Stimulated activated CD8-positive, alpha-beta memory T cell treated with anti-CD3 and anti-CD28 coated beads, Interleukin-15, amount 100 ng/mL, for 48 hours (primary cell): ENCODE measurements around the gene SLX4IP.

Source experiments
- DNase-seq, 2 donors: peaks; one replicate each; pipeline ENCODE4 v3.0.0-alpha.2; 2020; ENCODE audit warnings: low read depth in 2 of 2

The SLX4IP gene

DNA sequence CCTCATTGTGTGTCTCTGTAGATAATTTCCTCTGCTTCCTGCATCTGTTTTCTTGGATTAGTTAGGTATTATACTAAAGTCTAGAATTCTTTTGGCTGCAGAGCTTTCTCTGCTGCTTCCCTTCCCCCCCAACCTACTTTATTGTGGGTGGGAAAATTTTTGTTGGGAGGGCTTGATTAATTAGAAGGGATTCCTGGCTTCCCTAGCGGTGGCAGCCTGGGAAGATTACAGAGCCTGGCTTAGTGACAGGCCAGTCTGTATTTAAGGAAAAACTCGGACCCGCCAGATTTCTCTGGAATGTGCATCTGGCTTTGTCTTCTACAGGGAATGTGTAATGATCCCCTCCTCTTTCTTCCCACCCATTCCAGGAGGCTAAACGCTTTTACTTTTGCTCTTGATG, 31.2 kb downstream of the SLX4IP start:
- DNase-seq = no peak

DNA sequence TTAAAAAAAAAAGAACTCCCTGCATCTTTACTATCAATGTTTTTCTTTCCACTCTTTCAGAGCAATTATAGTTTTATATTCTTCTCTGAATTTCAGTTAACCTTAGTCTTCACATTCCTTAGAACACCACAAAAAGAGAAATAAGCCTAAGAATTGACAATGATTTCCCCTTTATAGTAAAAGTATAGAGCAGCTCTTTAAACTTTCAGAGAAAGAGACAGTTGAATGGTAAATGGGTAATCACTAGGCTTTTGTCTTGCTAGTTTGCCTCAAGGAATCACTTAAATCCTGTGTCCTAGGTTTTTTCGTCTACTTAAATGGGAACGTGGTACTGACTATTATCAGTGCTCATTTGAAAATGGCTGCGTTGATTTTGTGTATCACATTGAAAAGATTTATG, 31.8 kb downstream of the SLX4IP start:
- no peak for DNase-seq

DNA sequence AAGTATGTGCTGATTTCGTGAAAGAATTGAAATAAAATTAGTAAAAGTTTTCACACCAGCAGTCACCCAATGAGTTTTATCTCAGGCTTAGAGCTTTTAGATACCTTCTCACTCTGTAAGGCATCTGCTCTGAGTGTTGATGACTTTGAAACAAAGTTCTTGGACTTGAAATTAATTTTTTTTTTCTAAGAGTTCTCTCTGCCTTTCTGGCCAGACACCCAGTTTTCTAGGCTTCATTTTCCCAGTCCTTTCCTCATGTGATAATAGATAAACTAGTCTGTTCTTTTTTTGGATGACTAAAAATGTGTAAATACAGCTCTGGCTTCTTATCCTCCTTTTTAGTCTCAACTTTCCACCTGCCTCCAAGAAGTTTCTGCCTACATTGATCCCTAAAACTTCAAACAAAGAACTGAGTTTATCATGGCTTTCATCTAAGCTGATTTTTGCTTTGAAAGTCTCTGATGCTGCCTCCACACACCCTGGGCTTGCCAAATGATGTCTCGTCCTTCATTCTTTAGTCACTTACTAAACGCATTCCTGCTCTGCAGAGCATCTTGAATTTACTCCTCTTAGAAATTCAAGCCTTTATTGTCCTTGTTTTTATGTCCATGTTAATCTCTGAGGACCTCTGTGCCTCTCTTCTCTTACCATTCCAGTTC, 32.7 kb downstream of the SLX4IP start:
- no peak for DNase-seq

GRCh38 chr20:10468340-10468845, 33.3 kb downstream of the SLX4IP start:
- DNase-seq = no peak

- DNase-seq = no peak
Observed at GRCh38 chr20:10469056-10469455, 34.0 kb downstream of the SLX4IP start.

GRCh38 chr20:10469599-10469998, 34.5 kb downstream of the SLX4IP start:
- no peak for DNase-seq

DNA sequence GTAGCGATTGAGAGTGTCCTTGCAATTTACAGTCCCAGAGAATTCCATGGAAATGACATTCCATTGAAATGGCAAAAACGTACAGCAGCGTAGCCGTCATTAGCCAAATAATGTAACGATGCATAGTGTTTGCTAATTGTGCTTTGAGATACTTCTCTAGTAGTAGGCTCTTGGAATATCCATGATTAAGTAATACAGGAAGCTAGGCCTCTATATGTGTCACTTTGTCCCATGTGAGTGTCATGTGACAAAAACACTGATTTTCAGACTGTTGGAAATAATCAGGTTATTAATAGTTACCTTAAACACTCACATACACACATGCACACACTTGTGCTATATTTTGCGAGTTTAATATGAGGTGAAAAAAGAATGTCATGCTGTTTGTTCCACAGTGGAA, 35.2 kb downstream of the SLX4IP start:
- DNase-seq = no peak

DNA sequence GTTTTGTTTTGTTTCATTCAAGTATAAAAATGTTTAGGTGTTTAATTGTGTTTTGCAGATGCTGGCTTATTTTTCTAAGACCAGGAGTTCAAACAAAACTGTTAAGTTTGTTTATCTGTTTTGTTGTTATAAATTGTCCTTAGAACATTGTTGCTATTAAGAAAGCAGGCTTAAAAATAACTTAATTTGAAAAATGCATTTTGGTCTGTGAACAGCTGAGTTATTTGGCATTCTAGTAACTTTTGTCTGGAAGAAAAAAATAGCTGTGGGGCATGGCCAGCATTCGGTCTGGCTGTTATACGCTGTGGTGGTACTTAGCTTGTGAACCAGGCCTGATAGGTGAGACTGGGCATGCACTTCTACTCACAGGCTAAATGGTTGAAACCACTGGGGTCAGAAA, 37.8 kb downstream of the SLX4IP start:
- DNase-seq = no peak

DNA sequence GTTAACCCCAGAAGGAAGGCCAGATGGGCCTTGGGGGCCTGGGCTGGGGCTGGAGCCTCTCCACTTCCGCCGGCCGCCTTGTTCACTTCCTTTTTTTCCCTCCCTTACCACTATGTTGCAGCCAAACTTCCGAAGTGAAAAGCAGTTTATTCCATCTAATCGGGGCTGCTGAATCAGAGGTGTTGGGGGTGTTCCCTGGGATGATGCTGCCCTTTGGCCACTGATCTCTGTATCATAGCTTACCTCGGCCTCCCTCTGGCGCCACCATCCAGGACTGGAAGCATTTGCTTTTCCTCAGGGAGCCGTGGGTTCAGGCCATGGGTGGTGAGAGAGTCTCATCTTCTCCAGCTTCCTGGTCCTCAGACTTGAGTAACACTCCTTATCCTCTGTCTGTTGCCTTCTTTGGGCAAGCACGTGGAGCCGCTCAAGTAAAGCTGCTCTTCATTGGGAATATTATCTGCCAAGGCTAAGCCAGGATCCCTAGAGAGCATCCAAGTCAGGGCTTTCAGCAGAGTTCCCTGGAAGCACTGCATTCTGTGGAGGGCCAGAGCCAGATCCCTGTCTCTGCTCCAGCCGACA, 39.6 kb downstream of the SLX4IP start:
- no peak for DNase-seq

GRCh38 chr20:10475225-10475624, 40.1 kb downstream of the SLX4IP start:
- no peak for DNase-seq

DNA sequence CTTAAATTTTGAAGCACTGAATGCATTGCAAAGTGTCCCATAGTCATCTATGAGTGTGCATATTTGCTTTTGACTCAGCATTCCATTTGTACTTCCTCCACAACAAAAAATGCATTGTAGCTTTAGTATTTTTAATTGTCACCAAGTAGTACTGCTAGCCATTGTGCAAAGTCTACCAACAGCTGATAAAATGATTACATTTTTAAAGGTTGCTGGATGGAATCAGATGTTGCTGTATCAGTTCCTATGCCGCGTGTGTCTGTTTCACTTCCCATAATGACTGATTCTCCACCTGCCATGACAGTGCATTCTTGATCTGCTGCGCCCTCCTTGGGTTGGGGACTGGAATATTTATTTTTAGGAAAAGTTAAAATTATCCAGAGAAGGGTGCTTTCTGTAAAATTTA, 41.2 kb downstream of the SLX4IP start:
- no peak for DNase-seq

GRCh38 chr20:10478205-10478604, 43.1 kb downstream of the SLX4IP start:
- DNase-seq = no peak

DNA sequence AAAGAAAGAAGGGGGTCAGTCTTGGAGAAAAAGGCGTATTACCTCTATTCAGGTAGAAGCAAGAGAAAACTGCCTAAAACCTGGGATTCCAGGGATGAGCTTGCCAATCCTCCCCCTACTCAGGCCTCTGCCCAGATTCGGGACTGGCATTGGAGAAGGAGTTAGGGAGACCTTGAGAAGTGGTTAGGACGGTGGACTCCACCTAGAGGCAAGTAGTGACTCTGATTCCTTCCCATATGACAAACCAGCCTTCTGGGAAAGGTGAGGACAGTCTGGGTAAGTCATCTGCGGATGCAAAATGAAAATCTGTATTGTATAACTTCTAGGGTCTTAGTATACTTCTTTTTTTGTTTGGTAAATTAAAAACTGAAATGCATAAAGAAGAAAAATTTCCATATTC, 43.8 kb downstream of the SLX4IP start:
- no peak for DNase-seq

GRCh38 chr20:10481676-10482075, 46.6 kb downstream of the SLX4IP start:
- no peak for DNase-seq

- no peak for DNase-seq
Observed at GRCh38 chr20:10483691-10484090, 48.6 kb downstream of the SLX4IP start.

DNA sequence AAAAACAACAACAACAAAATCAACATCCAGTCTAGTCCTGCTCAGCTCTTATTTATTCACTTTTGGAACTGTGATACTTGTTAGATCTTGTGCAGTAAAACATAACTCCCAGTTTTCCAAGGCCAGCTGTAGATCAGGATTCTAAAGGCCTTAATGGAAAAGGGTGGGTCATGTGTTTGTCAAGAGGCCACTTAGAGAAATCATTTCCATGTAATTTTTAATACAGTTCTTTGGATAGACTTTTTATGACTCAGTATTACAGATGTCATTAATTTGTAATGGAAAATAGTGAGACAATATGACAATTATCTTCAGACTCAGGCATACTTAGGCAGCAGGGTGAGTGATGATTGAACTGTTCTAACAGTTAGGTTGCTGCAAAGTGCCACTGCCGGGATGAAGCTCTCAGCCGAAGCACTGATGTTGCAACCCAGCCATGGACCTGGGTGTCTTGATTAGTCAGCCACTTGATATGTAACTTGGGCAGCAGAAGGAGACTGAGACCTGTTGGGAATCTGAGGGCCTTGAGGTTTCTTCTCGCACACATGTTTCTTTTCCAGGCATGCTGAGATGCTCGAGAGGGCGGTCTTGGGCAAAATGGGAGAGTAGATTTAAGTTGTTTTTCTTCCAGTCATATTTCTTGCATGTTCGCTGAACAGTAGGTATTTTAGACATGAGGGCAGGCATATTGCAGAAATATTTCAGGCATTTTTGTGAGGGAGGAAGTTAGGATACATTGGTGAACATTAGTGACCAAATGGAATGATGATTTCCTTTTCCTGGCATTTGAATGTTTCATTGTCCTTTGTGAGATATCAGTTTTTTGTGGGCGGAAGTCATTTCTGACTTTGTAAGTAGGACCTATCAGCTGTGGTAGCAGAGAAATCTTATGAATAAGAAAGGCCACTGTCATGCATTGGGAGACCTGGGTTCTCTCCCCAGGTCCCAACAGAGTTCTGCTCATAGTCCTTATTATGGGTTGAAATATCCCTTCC, 52.3 kb downstream of the SLX4IP start:
- DNase-seq = no peak

- no peak for DNase-seq
Observed at GRCh38 chr20:10488534-10488933, 53.4 kb downstream of the SLX4IP start.

GRCh38 chr20:10489853-10490252, 54.7 kb downstream of the SLX4IP start:
- DNase-seq = no peak

GRCh38 chr20:10490257-10490656, 55.2 kb downstream of the SLX4IP start:
- no peak for DNase-seq

- DNase-seq = no peak
Observed at GRCh38 chr20:10490706-10491105, 55.6 kb downstream of the SLX4IP start.

DNA sequence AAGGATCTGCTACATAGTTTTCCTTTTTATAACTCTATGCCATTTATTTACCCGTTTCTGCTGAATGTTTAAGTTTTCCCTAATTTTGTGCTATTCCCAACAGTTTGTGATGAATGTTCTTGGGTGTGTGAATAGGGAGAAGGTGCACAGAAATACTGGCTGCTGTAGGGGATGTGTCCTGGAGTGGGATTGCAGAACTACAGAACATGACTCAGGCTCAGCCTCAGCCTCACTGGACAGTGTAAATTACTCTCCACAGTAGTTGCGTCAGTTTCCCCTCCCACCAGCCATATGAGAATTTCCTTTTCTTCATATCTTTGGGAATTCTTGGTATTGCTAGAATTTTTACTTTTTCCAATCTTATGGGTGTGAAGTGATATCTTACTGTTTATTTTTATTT, 57.0 kb downstream of the SLX4IP start:
- no peak for DNase-seq

GRCh38 chr20:10492844-10493243, 57.7 kb downstream of the SLX4IP start:
- DNase-seq = no peak

DNA sequence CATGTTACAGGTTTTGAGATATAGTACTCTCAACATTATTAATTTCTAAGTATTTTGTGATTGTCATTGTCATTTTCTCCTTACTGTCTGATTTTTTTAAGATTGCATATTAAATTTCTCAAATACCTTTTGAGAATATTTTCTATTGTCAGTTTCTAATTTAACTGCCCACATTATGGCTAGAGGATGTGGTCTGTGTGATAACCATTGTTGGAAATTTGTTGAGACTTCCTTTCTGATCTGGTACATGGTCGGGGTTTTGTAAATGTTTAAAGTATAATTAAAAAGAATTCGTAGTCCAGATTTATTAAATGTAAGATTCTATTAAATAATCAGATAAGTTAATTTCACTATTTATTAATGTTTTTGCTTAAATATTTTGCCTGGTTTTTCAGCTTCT, 60.1 kb downstream of the SLX4IP start:
- no peak for DNase-seq
